Measurements from ENCODE around the gene CCDC91.

DNA sequence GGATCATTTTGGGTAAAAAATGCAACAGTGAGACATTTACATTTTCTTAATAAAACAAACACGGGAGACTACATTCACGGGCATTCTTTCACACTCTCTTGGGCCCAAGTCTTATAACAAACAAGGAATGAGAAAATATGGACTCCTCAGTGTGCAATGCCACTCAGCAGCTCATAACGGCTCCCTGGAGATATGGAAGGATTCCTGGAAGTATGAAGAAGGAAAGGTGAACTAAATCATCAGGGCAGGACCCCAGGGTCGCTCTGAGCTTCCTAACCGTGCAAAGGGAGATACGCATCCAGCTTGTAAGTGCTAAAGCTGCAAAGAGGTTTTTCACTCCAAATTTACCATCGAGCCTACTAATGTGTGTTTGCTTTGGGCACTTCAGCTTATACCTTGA lies 33.5 kb upstream of the CCDC91 start:
- TF ChIP-seq CTCF (IDR thresholded peaks at IDR 0.05) (no peak), POLR2A (IDR thresholded peaks at IDR 0.05) (no peak)
